K562 (cell line): ENCODE results near the gene ZNF474. TPM values are rescaled to one million over a fixed set of nuclear protein-coding genes. Genes with fewer than 3 reads are reported as not detected.

Experiments
- ATAC-seq: fragments of 200-7000 bp; cut with Tn5 transposase; 3 replicates; pipeline ENCODE4 v1.9.1; 2020; ENCODE audit warnings: moderate library complexity
- BruUV-seq: library from RNA; stranded (reverse); fragments of 400-500 nt; replicated peaks from 2 replicates; lab custom pipeline; 2021; lab: Mats Ljungman, UMichigan
- CTCF ChIA-PET: fragments of 300-600 bp; formaldehyde crosslinking; extraction: SDS; loops from one replicate; lab custom pipeline; 2021; ENCODE audit warnings: low intra/inter-chr PET ratio; lab: Yijun Ruan, JAX
- POLR2A ChIA-PET: fragments of 300-600, 350-650 bp; sonication (Branson Sonifier 250); formaldehyde crosslinking; extraction: SDS; loops from one replicate; lab custom pipeline; 2021; ENCODE audit warnings: antibody characterized with exemption, inconsistent platforms; lab: Yijun Ruan, JAX
- DNase-seq, 4 experiments: peaks; one replicate each; pipeline versions ENCODE4 v3.0.0 to v3.0.0-alpha.2; 2011 to 2018; ENCODE audit warnings: low spot score in 3 of 4, mixed read lengths in 3 of 4; ENCODE audit errors: extremely low read depth in 1 of 4
- FAIRE-seq: peaks from 2 replicates; lab custom pipeline; 2011; peaks lifted over from hg19 to GRCh38; lab: Jason Lieb, UNC
- H2AFZ ChIP-seq: 2 replicates; pipeline ENCODE4 v1.6.0; 2011; ENCODE audit warnings: low read depth, low read length, control low read depth, inconsistent platforms
- H3K27ac ChIP-seq: fragments of 200-600 bp; 3 replicates; pipeline ENCODE4 v1.8.0; 2011; ENCODE audit warnings: low read depth, mild to moderate bottlenecking, control low read depth, inconsistent platforms, low read length, moderate library complexity, mixed read lengths; ENCODE audit errors: extremely low read depth
- H3K27me3 ChIP-seq, 2 experiments: fragments of 300-600 bp in 1 of 2; 2 replicates in 1 of 2; 3 replicates in 1 of 2; pipeline versions ENCODE4 v1.6.0 to v1.8.0; 2011; ENCODE audit warnings: inconsistent platforms in 2 of 2, low read length in 2 of 2, mild to moderate bottlenecking in 1 of 2, mixed read lengths in 1 of 2, moderate library complexity in 1 of 2; ENCODE audit not compliant: control insufficient read depth in 2 of 2, insufficient read depth in 2 of 2
- H3K36me3 ChIP-seq: fragments of 300-600 bp; 3 replicates; pipeline ENCODE4 v1.8.0; 2011; ENCODE audit warnings: mild to moderate bottlenecking, low read length, inconsistent platforms; ENCODE audit not compliant: control insufficient read depth, insufficient read depth
- H3K4me1 ChIP-seq, 2 experiments: fragments of 200-600 bp in 1 of 2; replicated peaks in 1 of 2; 2 replicates in 1 of 2; 3 replicates in 1 of 2; pipeline versions ENCODE4 v1.5.1 to v1.8.0; 2011; ENCODE audit warnings: inconsistent platforms in 2 of 2, low read length in 2 of 2, mild to moderate bottlenecking in 1 of 2, mixed read lengths in 1 of 2, moderate library complexity in 1 of 2; ENCODE audit not compliant: control insufficient read depth in 2 of 2, insufficient read depth in 2 of 2
- H3K4me2 ChIP-seq: 2 replicates; pipeline ENCODE4 v1.6.1; 2011; ENCODE audit warnings: low read length, control low read depth, inconsistent platforms, mixed read lengths; ENCODE audit not compliant: insufficient read depth
- H3K4me3 ChIP-seq: fragments of 200-600 bp; sonication (generic), shearing (Covaris generic); 2 replicates; pipeline ENCODE4 v1.5.1; 2016; ENCODE audit warnings: control low read depth, inconsistent platforms
- H3K79me2 ChIP-seq: fragments of 200-600 bp; 3 replicates; pipeline ENCODE4 v1.8.0; 2011; ENCODE audit warnings: low read length, inconsistent platforms; ENCODE audit not compliant: control insufficient read depth, insufficient read depth
- H3K9ac ChIP-seq, 2 experiments: 2 replicates each; pipeline versions ENCODE4 v1.6.0 to v1.6.1; 2011; ENCODE audit warnings: low read depth in 2 of 2, low read length in 2 of 2, control low read depth in 1 of 2, inconsistent platforms in 1 of 2, mild to moderate bottlenecking in 1 of 2, mixed read lengths in 1 of 2; ENCODE audit not compliant: insufficient read depth in 1 of 2
- H3K9me1 ChIP-seq: one replicate; pipeline ENCODE4 v1.6.0; 2011; ENCODE audit warnings: inconsistent platforms, mild to moderate bottlenecking, low read length, moderate library complexity; ENCODE audit not compliant: control insufficient read depth, insufficient read depth
- H3K9me3 ChIP-seq: replicated peaks from 2 replicates; pipeline ENCODE4 v1.5.1; 2011; ENCODE audit warnings: low read depth, low read length, inconsistent platforms; ENCODE audit not compliant: control insufficient read depth, insufficient read depth
- H4K20me1 ChIP-seq: replicated peaks from 2 replicates; pipeline ENCODE4 v1.6.1; 2011; ENCODE audit warnings: low read length, inconsistent platforms, mixed read lengths; ENCODE audit not compliant: control insufficient read depth, insufficient read depth
- ADNP ChIP-seq: fragments of 200-800 bp; sonication (Bioruptor generic); IDR thresholded peaks from 2 replicates; pipeline ENCODE4 v1.6.1; 2016; ENCODE audit warnings: missing genetic modification characterization, missing compliant biosample characterization
- BRD4 ChIP-seq: fragments of 200-600 bp; sonication (generic); IDR thresholded peaks from 2 replicates; pipeline ENCODE4 v1.6.1; 2017; ENCODE audit warnings: inconsistent platforms
- KLF16 ChIP-seq: IDR thresholded peaks from 2 replicates; pipeline ENCODE4 v1.6.1; 2016; ENCODE audit warnings: antibody characterized with exemption
- NCOA2 ChIP-seq, 2 experiments: fragments of 450-650 bp; IDR thresholded peaks; 2 replicates each; pipeline ENCODE4 v1.6.1; 2018; ENCODE audit warnings: mild to moderate bottlenecking in 2 of 2, moderate library complexity in 1 of 2; ENCODE audit not compliant: partially characterized antibody in 2 of 2
- PYGO2 ChIP-seq: fragments of 450-650 bp; IDR thresholded peaks from 2 replicates; pipeline ENCODE4 v1.6.1; 2016; ENCODE audit warnings: mild to moderate bottlenecking, missing genetic modification characterization, moderate library complexity, missing compliant biosample characterization
- RCOR1 ChIP-seq, 2 experiments: IDR thresholded peaks; 2 replicates each; pipeline ENCODE4 v1.6.1; 2012; ENCODE audit warnings: low read depth in 2 of 2, low read length in 2 of 2, borderline replicate concordance in 1 of 2, improper control_type of control experiment in 1 of 2
- RNF219 ChIP-seq: fragments of 250-450 bp; sonication (Bioruptor Pico); IDR thresholded peaks from 2 replicates; pipeline ENCODE4 v1.5.0; 2022; ENCODE audit warnings: mild to moderate bottlenecking
- SREBF1 ChIP-seq: fragments of 150-350 bp; IDR thresholded peaks from 2 replicates; pipeline ENCODE4 v1.6.1; 2014; ENCODE audit warnings: antibody characterized with exemption, low read depth, low read length, borderline replicate concordance
- STAT5B ChIP-seq: fragments of 250-450 bp; sonication (Bioruptor Pico); IDR thresholded peaks from 2 replicates; pipeline ENCODE4 v1.8.0; 2021; ENCODE audit warnings: mild to moderate bottlenecking, inconsistent platforms
- U2AF2 ChIP-seq: fragments of 200-400 bp; formaldehyde crosslinking; optimal IDR thresholded peaks from 2 replicates; pipeline ENCODE3; 2017; ENCODE audit warnings: low read depth, mild to moderate bottlenecking, low read length
- ZC3H8 ChIP-seq: fragments of 450-650 bp; IDR thresholded peaks from 2 replicates; pipeline ENCODE4 v1.6.1; 2017
- ZNF197 ChIP-seq: fragments of 200-800 bp; sonication (Bioruptor generic); IDR thresholded peaks from 2 replicates; pipeline ENCODE4 v1.6.1; 2016; ENCODE audit warnings: low read depth, missing genetic modification characterization, missing compliant biosample characterization
- ZNF511 ChIP-seq: sonication (generic); formaldehyde crosslinking; IDR thresholded peaks from 2 replicates; pipeline ENCODE4 v1.8.0; 2022; ENCODE audit warnings: mild to moderate bottlenecking, missing genetic modification reagents
- ZNF76 ChIP-seq: fragments of 250-450 bp; sonication (Bioruptor Pico); IDR thresholded peaks from 2 replicates; pipeline ENCODE4 v1.4.0; 2020; ENCODE audit warnings: mild to moderate bottlenecking, moderate library complexity, borderline replicate concordance
- ZNF778 ChIP-seq: fragments of 450-650 bp; formaldehyde crosslinking; IDR thresholded peaks from 2 replicates; pipeline ENCODE4 v1.4.0; 2020; ENCODE audit warnings: mild to moderate bottlenecking, moderate library complexity
- WGBS: fragments of 100-300 bp; shearing (Covaris generic); methylation state at CpG from one replicate; pipeline ENCODE4 v1.1.6; 2016; ENCODE audit warnings: low coverage, mixed read lengths; ENCODE audit not compliant: insufficient coverage; ENCODE audit errors: missing lambda C conversion rate; 5-methylcytosine and 5-hydroxymethylcytosine counted together
- in situ Hi-C: fragments of 300-500 bp; cut with MboI; formaldehyde crosslinking; loops from 4 replicates; pipeline ENCODE4 v1.15.0; 2018; ENCODE audit warnings: inconsistent platforms, mixed read lengths
- intact Hi-C: fragments of 100-400 bp; cut with micrococcal nuclease; formaldehyde crosslinking; loops from 2 replicates; pipeline ENCODE4 v1.14.2; 2022
- polyA plus RNA-seq, 8 experiments: library from polyadenylated mRNA; depleted of rRNA in 4 of 8; stranded (reverse) in 5 of 8; unstranded in 3 of 8; fragments of >200 nt; fragmentation: Nextera tagmentation in 2 of 8; fragmentation: Illumina TruSeq in 1 of 8; extraction: Ambion mirVana in 2 of 8; extraction: Trizol in 1 of 8; gene quantifications; 2 replicates each; pipeline versions ENCODE4 v1.2.1 to v1.2.3, GENCODE V29; 2011 to 2014; ENCODE audit warnings: inconsistent platforms in 1 of 8, missing spikeins in 1 of 8
- total RNA-seq, 7 experiments: library from RNA; depleted of rRNA in 6 of 7; stranded (reverse); fragments of >200 nt in 6 of 7; fragmentation: Illumina TruSeq in 2 of 7; extraction: Trizol in 2 of 7; gene quantifications; 2 replicates each; pipeline versions ENCODE4 v1.2.1 to v1.2.3, GENCODE V29; 2011 to 2021; ENCODE audit warnings: low replicate concordance in 1 of 7
- TF ChIP-seq, protein P1 (sequence below): sonication (generic); formaldehyde crosslinking; IDR thresholded peaks from 2 replicates; pipeline ENCODE4 v1.8.0; 2023; ENCODE audit warnings: missing genetic modification reagents, mild to moderate bottlenecking, borderline replicate concordance

ZNF474 gene
- total and polyA plus RNA-seq, 9 of the 15 experiments (the other 6 are each of a cell fraction or from before 2014, with no cell fraction given), result 0.16 to 0.62 (median 0.39) TPM

- no peak for ATAC-seq
- no peak for DNase-seq
- no peaks in the 10 kb centered on the region for H3K79me2 ChIP-seq
- H3K27me3 ChIP-seq, result no peaks in the 10 kb centered on the region
- TF ChIP-seq ZNF778 (no peak), RCOR1 (IDR thresholded peaks at IDR 0.05; ENCODE audit: borderline replicate concordance in 1 of 2, low read depth in 2 of 2, low read length in 2 of 2) (no peak), ZNF197 (CRISPR knock-in tag) (no peak), PYGO2 (tag) (no peak), ZC3H8 (no peak), BRD4 (no peak), ADNP (tag) (no peak), ZNF511 (CRISPR knock-in tag) (no peak), NCOA2 (IDR thresholded peaks at IDR 0.05; ENCODE audit: partially characterized antibody in 2 of 2) (no peak), STAT5B (no peak), SREBF1 (no peak), U2AF2 (no peak), ZNF76 (no peak), KLF16 (no peak), RNF219 (CRISPR knock-in tag) (no peak)
- TF ChIP-seq, protein P1, sequence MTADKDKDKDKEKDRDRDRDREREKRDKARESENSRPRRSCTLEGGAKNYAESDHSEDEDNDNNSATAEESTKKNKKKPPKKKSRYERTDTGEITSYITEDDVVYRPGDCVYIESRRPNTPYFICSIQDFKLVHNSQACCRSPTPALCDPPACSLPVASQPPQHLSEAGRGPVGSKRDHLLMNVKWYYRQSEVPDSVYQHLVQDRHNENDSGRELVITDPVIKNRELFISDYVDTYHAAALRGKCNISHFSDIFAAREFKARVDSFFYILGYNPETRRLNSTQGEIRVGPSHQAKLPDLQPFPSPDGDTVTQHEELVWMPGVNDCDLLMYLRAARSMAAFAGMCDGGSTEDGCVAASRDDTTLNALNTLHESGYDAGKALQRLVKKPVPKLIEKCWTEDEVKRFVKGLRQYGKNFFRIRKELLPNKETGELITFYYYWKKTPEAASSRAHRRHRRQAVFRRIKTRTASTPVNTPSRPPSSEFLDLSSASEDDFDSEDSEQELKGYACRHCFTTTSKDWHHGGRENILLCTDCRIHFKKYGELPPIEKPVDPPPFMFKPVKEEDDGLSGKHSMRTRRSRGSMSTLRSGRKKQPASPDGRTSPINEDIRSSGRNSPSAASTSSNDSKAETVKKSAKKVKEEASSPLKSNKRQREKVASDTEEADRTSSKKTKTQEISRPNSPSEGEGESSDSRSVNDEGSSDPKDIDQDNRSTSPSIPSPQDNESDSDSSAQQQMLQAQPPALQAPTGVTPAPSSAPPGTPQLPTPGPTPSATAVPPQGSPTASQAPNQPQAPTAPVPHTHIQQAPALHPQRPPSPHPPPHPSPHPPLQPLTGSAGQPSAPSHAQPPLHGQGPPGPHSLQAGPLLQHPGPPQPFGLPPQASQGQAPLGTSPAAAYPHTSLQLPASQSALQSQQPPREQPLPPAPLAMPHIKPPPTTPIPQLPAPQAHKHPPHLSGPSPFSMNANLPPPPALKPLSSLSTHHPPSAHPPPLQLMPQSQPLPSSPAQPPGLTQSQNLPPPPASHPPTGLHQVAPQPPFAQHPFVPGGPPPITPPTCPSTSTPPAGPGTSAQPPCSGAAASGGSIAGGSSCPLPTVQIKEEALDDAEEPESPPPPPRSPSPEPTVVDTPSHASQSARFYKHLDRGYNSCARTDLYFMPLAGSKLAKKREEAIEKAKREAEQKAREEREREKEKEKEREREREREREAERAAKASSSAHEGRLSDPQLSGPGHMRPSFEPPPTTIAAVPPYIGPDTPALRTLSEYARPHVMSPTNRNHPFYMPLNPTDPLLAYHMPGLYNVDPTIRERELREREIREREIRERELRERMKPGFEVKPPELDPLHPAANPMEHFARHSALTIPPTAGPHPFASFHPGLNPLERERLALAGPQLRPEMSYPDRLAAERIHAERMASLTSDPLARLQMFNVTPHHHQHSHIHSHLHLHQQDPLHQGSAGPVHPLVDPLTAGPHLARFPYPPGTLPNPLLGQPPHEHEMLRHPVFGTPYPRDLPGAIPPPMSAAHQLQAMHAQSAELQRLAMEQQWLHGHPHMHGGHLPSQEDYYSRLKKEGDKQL (CRISPR knock-in tag), result no peak
- WGBS, result 58% methylated on average over 2 of the region's 2 CpGs
- no TSS peak for BruUV-seq
- H2AFZ ChIP-seq, result peak overlapping the region; percentile 56
- intact Hi-C loops (no loop called here), in situ Hi-C loops (no loop called here)
- H3K4me1 ChIP-seq, result peaks cover 5 to 34% of the 10 kb centered on the region in 2 experiments; a peak in 4 of 5 replicates
- H3K4me2 ChIP-seq, result no peak overlapping the region; the same call in 1 of the 2 replicates
- H3K36me3 ChIP-seq, result no peaks in the 10 kb centered on the region
- H3K9me1 ChIP-seq, result no peaks in the 10 kb centered on the region
- no peaks in the 10 kb centered on the region for H4K20me1 ChIP-seq
- ChIA-PET CTCF (no interaction called here), POLR2A (interaction anchor here (1.1 to 4.4 kb wide), 3 partner anchors 12 to 21 kb away, joined by 3 to 28 read pairs (median 6); no protein-coding TSS in a partner anchor)
- H3K9ac ChIP-seq, result peak overlapping the region in 1 of 2 experiments; percentile 74; a peak in 1 of 4 replicates
- H3K27ac ChIP-seq, result peak overlapping the region; percentile 98; the same call in 2 of the 3 replicates
- no peak overlapping the region for H3K4me3 ChIP-seq
- H3K9me3 ChIP-seq, result no peaks in the 10 kb centered on the region
- no peak for FAIRE-seq
Observed at GRCh38 chr5:122114501-122114900, 14.8 kb upstream of the ZNF474 start.
